Head of caudate nucleus (tissue), 42 donors: ENCODE measurements around the gene TIMM22.
A peak's percentile ranks its signal among the peaks of the same experiment; 100 is the strongest.

Source experiments
- DNase-seq, 42 donors: peaks; one replicate each; pipeline versions ENCODE4 v3.0.0 to v3.0.0-alpha.2; 2020 to 2021; ENCODE audit warnings: mixed read lengths in 7 of 42
- intact Hi-C: fragments of 100-400 bp; cut with DNase I; formaldehyde crosslinking; loops from one replicate; pipeline ENCODE4 v1.15.0; 2022

TIMM22 gene

DNA sequence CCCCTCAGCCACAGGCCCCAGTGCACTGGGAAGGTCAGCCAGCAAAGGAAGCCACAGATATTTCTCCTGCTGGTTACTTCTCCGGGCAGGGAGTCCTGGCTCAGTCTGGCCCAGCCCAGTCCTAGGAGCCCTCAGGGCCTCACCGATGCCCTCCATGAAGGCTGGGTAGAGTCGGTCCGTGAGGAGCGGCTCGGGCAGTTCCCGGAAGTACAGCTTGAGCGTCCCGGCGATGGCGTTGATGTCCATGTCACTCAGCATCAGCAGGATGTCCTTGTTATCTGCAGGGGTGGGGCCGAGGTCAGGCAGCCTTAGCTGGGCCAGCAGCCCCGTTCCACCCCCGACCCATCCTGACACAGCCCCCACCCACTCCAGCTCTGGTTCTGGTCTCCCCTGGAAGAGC is 13.7 kb downstream of the TIMM22 start:
- intact Hi-C loops = no loop called here
- peak in 1 of 42 donors; percentile 40 for DNase-seq

DNA sequence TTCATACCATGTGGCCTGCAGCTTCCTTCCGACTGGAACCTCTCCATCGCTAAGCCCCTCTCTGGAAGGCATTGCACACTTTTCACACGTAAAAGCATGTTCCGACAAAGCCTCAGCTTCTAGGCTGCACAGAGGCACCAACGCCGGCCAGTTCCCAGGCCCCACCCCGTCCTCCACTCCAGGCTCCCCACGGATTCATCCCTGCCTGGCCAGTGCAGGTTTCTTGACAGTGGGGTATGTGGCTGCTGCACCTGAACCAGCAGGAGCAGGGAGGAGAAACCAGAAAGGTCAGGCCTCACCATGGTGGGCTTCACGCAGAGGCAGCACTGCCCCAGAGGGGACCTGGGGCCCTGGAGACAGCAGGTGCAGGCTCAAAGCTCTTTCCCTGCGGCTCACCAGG is 14.2 kb downstream of the TIMM22 start:
- intact Hi-C loops = no loop called here

DNA sequence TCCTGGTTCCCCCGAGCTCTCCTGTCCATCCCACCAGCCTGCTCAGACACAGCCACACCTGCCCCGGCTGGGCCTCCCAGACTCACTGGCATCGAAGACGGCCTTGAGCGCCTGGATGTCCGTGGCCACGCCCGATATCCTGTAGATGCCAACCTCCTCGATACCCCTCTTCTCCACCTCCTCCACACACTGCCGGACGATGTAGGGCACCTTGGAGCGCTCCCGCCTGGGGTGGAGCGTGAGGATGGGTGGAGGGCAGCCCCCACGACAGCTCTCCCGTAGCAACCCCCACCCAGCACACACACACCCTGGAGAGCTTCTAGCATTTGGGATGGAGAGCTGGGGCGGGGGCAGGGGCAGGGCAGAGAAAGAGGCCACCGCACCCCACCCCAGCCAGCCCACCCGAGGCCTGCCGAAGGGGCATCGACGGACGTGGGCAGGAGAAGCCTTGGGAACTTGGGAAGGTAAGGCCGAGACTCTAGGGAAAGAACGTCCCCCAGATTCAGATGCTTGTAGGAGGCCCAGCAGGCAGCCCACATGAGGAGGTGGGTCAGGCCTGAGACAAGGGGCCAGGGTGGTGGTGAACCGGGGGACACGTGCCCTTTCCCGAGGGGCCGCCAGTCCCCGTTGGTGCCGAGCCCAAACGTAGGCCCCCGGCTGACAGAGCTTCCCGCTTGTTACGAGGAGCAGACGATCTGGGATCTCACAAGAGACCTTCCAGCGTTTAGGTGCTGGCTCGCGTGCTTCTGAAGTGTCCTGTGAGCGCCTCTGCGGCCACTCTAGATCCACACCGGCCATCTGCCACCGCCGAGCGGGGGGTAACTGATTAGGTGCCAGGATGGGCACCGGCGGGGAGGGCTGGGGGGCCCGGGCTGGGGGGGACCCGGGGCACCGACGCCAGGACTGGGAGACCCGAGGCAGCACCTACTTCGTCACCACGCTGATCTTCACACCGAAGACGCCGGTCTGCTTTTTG is 15.1 kb downstream of the TIMM22 start:
- intact Hi-C loops = no loop called here
- DNase-seq = peak in 1 of 42 donors; percentile 10

More for the DNA sequence above, 14.2 kb downstream of the TIMM22 start:
- no peak for DNase-seq

DNA sequence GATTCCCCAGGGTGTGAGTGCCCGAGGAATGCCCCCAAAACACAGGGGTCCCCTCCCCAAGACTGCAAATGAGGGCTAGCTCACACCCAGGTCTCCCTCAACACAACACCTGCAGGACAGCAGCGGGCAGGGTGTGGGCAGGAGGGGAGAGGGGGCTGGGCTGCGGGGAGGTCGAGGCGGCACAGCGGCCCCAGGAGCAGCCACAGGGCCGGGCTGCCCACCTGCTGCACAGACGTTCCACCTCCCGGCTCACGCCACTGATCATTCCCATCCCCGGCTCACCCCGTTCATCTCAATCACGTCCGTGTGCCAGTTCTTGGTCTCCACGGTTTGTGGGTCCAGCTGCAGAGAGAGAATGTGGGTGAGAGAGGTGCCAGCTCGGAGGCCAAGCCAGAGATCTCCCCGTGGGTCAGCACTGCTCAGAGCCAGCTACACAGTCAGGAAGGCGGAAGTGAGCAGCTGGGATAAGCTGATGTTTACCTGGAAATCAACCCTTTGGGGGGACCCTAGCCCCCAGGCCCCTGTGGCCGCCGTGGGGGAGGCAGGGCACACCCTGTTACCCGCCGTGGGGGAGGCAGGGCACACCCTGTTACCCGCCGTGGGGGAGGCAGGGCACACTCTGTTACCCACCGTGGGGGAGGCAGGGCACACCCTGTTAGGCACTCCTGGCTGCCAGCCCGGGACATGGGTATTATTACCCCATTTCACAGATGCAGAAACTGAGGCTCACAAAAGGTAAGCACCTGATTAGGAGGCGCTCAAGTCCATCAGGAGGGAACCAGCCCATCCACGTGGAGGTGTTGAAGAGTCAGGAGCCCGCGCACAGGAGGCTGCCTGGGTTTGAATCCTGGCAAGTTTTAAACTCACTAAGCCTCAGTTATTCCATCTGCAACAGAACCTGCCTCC is 16.1 kb downstream of the TIMM22 start:
- intact Hi-C loops = no loop called here
- DNase-seq = no peak

DNA sequence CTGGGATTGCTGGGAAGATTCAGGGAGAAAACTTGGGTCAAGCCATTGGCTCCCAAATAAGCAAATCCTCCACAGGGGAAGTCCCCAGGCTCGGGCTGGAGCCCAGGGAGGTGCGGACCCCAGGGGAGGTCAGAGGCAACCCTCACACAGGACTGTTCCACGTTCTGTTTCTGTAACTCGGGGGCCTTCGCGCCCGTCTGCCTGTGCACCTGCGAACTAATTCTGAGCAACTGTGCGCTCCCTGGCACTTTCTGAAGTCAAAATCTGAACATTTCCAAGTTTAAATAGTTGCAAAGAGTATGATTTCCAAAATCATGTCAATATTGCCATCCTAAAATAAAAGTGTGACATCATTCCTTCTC is 16.8 kb downstream of the TIMM22 start:
- intact Hi-C loops = no loop called here
- DNase-seq = peak in 1 of 42 donors; percentile 7

DNA sequence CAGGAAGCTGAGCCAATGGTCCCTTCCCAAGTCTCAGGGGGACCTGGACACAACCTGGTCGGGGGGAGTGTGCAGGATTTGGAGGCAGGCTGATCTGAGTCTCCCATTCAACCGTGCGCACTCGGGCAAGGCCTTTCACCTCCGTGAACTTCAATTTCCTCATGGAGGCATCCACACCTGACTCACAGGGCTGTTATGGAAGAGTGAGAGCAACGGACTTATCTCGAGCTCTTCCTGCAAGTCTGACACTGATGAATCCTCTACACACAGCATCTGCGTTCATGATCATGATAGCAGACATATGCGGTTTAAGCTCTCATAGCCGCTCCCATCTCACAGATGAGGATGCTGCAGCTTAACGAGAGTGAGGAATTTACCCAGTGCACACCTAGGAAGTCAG is 21.6 kb downstream of the TIMM22 start:
- intact Hi-C loops = no loop called here
- no peak for DNase-seq

DNA sequence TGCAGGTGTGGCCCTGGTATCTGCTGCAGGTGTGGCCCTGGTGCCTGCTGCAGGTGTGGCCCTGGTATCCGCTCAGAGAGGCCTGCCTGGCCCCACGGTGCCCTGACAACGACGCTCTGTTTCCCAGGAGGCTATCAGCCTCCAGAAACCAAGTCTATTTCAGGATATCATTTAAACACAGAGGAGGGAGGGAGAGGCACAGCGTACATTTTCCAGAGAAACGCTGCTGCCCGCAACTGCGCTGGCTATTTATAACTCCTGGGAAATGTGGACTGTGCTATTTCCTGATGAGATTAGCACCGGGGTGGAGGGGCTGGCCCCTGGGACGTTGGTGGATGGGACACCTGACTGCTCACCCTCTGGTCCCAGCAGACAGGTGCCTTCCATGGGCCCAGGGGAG is 22.5 kb downstream of the TIMM22 start:
- intact Hi-C loops = no loop called here
- no peak for DNase-seq

DNA sequence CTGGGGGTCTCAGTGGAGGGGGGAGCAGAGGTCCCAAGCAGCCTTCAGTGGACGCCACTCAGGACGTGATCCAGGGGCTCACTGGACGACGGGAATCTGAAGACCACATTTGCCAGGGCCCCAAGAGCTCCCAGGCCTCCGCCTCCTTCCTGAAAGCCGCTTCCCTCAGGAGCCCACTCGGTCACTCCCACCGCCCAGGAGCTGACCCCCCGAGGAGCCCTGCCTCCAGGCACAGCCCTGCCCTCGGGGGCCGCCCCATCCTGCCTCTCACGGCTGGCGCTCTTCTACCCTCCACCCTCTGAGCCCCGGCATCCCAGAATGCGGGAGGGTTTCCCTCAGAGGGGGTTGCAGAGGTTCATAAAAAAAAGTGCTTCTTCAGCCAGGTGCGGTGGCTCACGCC is 24.2 kb downstream of the TIMM22 start:
- no peak for DNase-seq
- intact Hi-C loops = no loop called here

DNA sequence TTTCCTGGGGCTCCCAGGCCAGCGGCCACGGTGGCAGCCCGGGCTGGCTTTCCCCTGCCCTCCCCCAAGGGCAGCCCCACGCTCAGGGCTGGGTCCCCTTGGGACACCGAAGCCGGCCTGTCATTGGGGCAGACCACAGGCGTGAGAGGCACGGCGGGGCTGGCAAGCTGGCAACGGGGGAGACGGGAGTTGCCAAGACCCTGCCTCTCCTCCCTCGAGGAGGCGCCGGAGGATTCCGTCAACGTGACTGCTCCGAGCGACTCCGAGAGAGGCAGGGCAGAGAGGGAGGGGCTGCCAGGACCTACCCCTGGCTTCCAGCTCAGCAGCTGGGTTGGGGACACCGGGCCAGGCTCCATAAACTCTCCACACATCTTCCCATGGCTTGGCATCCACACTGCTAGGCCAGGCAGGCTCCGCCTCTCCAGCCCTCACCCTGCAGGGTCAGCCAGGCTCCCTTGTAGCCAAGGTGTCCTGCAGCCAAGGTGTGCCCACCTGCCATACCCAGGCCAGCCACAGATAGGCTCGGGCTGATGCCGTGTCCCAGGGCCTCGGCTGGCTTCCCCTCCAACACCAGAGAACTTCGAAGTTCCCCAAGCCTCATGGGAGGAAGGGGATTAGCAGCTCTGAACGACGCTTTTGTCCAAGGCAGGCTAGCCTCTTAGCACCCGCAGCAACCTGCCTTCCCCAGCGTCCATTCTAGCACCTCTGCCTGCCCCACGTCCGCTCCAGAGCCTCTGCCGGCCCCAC is 25.5 kb downstream of the TIMM22 start:
- intact Hi-C loops = no loop called here
- DNase-seq = peak in 4 of 42 donors; percentile 35 to 60 (median 46)

DNA sequence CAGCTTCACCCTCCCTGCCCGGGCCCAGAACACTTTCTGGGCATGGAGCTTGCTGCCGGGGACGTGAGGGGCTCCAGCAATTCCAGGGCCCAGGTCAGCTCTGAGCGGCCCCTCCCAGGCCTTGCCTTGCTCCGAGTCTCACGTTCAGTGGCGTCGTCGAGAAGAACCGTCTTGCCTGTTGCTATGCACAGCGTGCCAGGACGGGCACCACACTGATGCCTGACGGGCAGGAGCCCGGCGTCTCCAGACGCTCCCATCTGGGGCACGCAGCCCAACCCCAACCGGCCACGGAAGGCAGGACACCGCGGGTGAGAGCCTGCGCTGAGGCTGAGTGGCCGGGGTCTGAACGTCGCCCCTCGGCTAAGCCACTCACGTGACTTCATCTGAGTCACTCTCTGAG is 27.1 kb downstream of the TIMM22 start:
- intact Hi-C loops = no loop called here
- DNase-seq = no peak

DNA sequence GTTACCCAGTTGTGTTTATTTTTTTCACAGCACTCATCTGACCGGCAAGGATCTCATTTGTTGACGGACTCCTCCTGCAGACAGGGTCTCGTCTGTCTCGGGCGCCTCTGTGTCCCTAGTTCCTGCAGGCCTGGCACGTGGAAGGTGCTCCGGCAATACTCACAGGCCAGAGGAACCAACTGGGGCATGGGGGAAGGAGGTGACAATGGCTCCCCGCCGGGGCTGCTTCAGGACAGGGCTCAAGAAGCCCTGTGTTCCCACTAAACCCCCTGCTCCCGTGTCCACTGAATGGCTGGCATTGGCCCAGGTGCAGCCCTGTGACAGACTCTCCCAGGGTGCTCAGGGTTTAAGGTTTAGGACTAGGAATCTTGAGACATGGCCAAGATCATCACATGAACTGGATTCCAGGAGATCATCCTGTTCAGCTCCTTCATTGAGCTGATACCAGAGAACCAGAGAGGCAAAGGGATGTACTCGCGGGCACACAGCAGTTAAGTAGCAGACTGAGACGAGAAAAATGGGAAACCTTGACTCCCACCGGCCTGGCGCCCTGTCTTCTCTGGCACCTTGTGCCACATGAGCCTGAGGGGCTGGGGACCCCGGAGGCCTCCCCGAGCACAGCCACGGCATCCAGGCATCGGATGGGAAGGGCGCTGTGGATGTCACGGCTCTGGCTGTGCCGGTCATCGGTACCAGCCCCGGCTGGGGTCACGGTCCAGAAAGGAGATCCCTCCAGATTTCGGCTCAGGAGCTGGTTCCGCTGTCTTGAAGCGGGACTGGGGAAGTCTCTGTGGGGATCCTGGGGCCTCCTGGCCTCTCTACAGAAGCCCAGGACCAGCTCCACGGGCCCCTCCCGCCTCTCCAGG is 29.0 kb downstream of the TIMM22 start:
- DNase-seq = no peak
- intact Hi-C loops = no loop called here

DNA sequence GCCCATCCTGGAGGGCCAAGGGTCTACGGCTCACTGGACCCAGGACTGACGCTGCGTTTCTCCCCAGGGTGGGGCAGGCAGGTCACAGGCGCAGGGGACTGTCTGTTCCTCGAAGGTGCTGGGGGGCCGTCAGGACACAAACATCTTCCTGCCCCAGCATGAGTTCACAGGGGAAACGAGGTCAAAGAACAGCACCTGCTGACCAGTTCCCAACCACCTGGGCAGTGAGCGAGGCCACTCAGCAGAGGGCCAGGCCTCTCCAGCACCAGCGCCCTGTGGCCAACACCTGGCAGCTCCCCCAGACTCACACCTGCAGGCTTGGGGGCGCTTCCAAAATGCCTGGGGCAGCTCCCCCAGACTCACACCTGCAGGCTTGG is 29.7 kb downstream of the TIMM22 start:
- intact Hi-C loops = no loop called here
- no peak for DNase-seq

DNA sequence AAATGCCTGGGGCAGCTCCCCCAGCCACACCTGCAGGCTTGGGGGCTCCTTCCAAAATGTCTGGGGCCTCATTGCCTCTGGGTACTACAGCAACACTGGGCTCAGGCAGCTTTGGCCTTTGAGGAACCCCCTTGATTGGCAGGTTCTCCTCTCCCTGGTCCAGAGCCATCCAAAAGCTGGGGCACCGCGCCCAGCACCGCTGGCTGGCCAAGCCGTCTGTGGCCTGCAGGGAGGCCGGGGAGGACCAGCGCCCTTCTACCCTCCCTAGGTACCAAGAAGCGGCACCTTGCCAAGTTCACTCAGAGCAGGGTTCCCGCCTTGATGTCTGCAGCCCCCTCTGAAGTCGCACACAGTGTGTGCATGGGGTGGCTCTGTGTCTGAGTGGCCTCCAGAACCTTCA is 30.1 kb downstream of the TIMM22 start:
- peak in 1 of 42 donors; percentile 46 for DNase-seq

DNA sequence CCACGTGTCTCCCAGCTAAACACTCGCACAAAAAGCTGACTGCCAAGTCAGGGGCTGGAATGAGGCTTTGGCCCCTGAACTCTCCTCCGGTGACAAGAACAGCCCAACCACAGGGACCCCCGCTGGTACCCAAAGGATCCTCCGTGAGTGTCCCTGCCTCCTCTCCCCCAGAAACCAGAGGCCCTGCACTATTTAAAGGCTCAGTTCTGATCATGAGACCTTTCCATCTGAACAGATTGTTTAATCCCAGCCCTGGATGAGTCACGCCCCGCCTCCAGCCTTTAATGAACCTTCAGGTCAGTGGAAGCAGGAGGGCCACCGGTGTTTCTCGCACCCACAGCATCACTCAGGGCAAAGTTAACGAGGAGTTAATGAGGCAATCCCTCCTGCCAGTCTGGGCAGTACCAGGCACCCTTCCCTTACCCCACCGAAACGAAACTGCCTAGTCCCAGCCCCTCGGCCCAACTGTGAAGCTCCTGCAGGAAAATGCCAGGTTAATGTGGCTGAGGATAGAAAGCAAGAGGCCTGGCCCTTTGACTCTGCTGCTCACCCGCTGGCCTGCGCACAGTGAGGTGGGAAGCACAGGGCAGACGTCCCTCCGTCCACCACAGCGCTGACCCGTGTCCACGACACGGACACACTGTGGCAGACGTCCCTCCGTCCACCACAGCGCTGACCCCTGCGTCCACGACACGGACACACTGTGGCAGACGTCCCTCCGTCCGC is 32.4 kb downstream of the TIMM22 start:
- DNase-seq = peak in 39 of 42 donors; percentile 44 to 92 (median 66)
- intact Hi-C loops = no loop called here

More for the DNA sequence above, 30.1 kb downstream of the TIMM22 start:
- intact Hi-C loops = no loop called here

DNA sequence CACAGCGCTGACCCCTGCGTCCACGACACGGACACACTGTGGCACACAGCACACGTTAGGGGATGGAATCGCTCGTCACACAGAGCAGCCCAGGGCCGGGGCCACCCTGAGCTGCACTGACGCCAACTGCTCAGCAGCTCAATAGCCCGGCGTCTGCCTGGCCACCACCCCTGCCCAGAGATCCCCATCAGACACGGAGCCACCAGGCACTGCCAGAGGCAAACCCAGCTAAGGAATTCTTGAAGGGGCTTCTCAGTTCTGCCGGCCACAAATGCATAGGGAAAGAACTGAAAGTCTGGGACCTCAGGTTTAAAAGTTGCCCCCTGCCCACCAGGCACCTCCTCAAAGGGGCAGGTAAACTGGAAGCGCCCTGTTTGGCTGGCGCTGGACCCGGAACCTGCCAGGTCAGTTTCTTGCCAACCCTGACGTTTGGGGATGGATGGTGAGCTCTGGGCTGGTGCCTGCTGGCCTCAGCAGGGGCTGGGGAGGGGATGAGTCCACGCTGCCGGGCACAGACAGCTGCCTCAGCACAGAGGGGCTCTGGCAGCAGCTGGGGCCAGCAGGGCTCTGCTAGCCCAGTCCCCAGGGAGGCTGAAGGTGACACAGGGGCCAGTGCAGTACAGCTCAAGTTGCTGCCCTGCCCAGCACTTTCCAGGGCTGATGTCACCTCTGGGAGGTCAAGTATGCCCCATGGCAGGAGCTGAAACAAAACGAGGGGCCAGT is 33.2 kb downstream of the TIMM22 start:
- DNase-seq = no peak
- intact Hi-C loops = no loop called here

DNA sequence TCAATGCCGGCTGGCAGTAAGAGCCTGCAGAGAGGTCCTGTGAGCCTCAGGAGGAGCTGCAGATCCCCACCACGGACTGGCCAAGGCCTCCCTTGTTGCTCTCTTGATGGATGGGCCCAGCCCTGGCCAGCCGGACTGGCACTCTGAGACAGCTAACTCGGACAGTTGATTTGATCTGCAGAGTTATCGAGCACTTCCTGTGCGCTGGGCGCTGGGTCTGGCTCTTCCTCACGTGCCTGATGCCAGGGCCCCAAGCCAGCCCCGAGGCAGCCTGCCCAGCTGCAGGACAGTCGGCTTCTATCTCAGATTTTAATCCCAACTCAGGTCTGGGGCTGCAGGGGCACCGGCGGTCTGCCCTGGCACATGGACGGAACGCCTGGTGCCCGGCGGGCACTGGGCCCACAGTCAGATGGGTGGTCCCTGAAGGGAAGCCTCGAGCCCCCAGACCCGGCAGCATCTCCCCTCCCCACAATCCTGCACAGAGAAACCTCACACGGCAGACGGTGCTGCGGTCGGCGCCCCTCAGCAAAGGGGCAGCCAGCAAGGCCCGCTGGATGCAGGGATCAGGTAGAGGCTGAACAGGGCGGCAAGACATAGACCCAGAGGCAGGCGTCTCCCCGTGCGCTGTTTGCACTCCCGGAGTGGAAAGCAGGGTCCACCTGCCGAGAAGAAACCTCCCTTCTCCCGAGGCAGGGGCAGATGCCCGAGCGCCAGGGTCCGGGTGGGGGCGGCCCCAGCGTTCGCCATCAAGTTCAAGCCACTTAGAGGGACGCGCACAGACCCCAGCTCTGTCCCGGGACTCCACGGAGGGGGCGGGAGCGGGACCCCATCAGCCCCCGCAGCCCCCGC is 34.0 kb downstream of the TIMM22 start:
- intact Hi-C loops = no loop called here
- DNase-seq = peak in 14 of 42 donors; percentile 14 to 70 (median 52)
